Measurements from ENCODE around the gene OTOG.

DNA sequence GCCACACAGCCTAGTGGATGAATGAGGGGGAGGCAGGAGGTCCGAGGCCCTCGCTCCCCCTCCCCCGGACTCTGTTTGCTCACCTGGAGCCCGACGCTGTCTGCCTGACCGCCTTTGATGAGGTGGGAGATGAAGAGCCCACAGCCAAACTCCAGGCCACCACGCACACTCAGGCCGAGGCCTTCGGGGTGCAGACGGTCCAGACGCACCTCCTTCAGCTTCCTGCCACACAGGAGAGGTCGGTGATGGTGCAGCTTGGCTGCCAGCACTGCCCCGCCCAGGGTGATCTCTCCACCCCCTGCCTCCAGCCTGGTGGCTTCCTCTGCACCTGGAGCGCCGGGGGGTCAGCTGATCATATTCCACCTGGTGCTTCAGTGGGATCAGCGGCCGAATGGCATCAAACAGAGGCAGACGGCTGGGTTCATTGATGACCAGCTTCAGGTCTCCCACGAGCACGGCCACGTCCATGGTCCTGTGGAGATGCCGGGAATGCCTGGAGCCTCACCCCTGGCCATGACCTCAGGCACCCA, 15.9 kb upstream of the OTOG start:
- TF ChIP-seq CTCF (IDR thresholded peaks at IDR 0.05; ENCODE audit: borderline replicate concordance, extremely low read depth, low read length, poor library complexity, severe bottlenecking) (no peak), EZH2 (IDR thresholded peaks at IDR 0.05; ENCODE audit: borderline replicate concordance, low read depth, low read length, severe bottlenecking) (no peak)
